Testis (tissue), 3 donors: Measurements from ENCODE around the gene SDK1. TPM values are rescaled to one million over a fixed set of nuclear protein-coding genes. Genes with fewer than 3 reads are reported as not detected.

Experiments
- DNase-seq: peaks from one replicate; pipeline ENCODE4 v3.0.0-alpha.2; 2019
- H3K27ac ChIP-seq, 2 donors: fragments of 200-600 bp; sonication (generic); one replicate each; pipeline ENCODE4 v1.5.1; 2019
- H3K27me3 ChIP-seq: fragments of 200-600 bp; sonication (generic); one replicate; pipeline ENCODE4 v1.5.1; 2019
- H3K36me3 ChIP-seq: fragments of 200-600 bp; sonication (generic); one replicate; pipeline ENCODE4 v1.5.1; 2017; ENCODE audit warnings: low read depth; ENCODE audit errors: missing control alignments
- H3K4me1 ChIP-seq: fragments of 200-600 bp; sonication (generic); one replicate; pipeline ENCODE4 v1.5.1; 2019
- H3K4me3 ChIP-seq, 2 donors: fragments of 200-600 bp; sonication (generic); one replicate each; pipeline ENCODE4 v1.5.1; 2017 to 2019
- H3K9me3 ChIP-seq: fragments of 200-600 bp; sonication (generic); one replicate; pipeline ENCODE4 v1.5.1; 2017
- CTCF ChIP-seq, 3 experiments: fragments of 450-650 bp in 2 of 3; fragments of 200-600 bp in 1 of 3; sonication (generic) in 1 of 3; IDR thresholded peaks; one replicate each; pipeline ENCODE4 v1.5.1; 2016 to 2019; ENCODE audit warnings: antibody characterized with exemption in 3 of 3, mild to moderate bottlenecking in 2 of 3, moderate library complexity in 1 of 3
- POLR2A ChIP-seq: fragments of 450-650 bp; IDR thresholded peaks from one replicate; pipeline ENCODE4 v1.6.1; 2017; ENCODE audit warnings: antibody characterized with exemption, mild to moderate bottlenecking, moderate library complexity
- WGBS, 2 donors: methylation state at CpG; one replicate each; pipeline ENCODE4 v1.1.5; 2018; 5-methylcytosine and 5-hydroxymethylcytosine counted together
- intact Hi-C: fragments of 100-400 bp; cut with DNase I; formaldehyde crosslinking; loops from one replicate; pipeline ENCODE4 v1.15.1; 2023; ENCODE audit warnings: low total_unique reads
- polyA plus RNA-seq: library from polyadenylated mRNA; stranded (reverse); fragments of 350-450 nt; fragmentation: Illumina TruSeq; extraction: RNeasy Lipid Tissue Mini Kit (QIAGEN cat#74804); gene quantifications from one replicate; pipeline ENCODE4 v1.2.3, GENCODE V29; 2014; ENCODE audit warnings: low read depth, low replicate concordance; ENCODE audit not compliant: insufficient read depth
- total RNA-seq, 2 donors: library from RNA; depleted of rRNA; stranded (reverse); fragments of >200 nt; gene quantifications; one replicate each; pipeline ENCODE4 v1.2.3, GENCODE V29; 2016

SDK1 gene
- total and polyA plus RNA-seq, 3 donors from 2014 or later: 20.0 to 36.2 (median 24.9) TPM

- no peaks in the 10 kb centered on the region for H3K4me1 ChIP-seq
- H3K27me3 ChIP-seq: no peaks in the 10 kb centered on the region
- intact Hi-C loops: no loop called here
- H3K9me3 ChIP-seq: no peaks in the 10 kb centered on the region
- H3K36me3 ChIP-seq: no peaks in the 10 kb centered on the region
- 87 to 91% methylated on average over 11 to 13 of the region's 13 CpGs for WGBS, 2 donors
- DNase-seq: no peak
- H3K27ac ChIP-seq: no peak overlapping the region
- no peak overlapping the region for H3K4me3 ChIP-seq
- TF ChIP-seq POLR2A (no peak), CTCF (IDR thresholded peaks at IDR 0.05) (no peak)
These were observed 970.1 kb downstream of the SDK1 start for GRCh38 chr7:4270941-4271715.

GRCh38 chr7:4271716-4272015 lies 970.6 kb downstream of the SDK1 start:
- H3K27ac ChIP-seq: no peak overlapping the region
- no peak for DNase-seq
- intact Hi-C loops: no loop called here
- H3K9me3 ChIP-seq: no peaks in the 10 kb centered on the region
- no peaks in the 10 kb centered on the region for H3K27me3 ChIP-seq
- no peak overlapping the region for H3K4me3 ChIP-seq
- no peaks in the 10 kb centered on the region for H3K36me3 ChIP-seq
- WGBS, 2 donors: 77 to 85% methylated on average over 6 to 10 of the region's 10 CpGs
- no peaks in the 10 kb centered on the region for H3K4me1 ChIP-seq
- TF ChIP-seq CTCF (IDR thresholded peaks at IDR 0.05): no peak
- no peak for TF ChIP-seq POLR2A

- Histone ChIP-seq H3K27me3 (no peaks in the 10 kb centered on the region), H3K36me3 (no peaks in the 10 kb centered on the region), H3K4me1 (no peaks in the 10 kb centered on the region), H3K9me3 (no peaks in the 10 kb centered on the region), H3K27ac (no peak overlapping the region), H3K4me3 (no peak overlapping the region)
- 92 to 95% methylated on average over 15 to 16 of the region's 16 CpGs for WGBS, 2 donors
- TF ChIP-seq CTCF (IDR thresholded peaks at IDR 0.05) (no peak), POLR2A (no peak)
- DNase-seq: no peak
- intact Hi-C loops: no loop called here
These were observed 971.1 kb downstream of the SDK1 start for GRCh38 chr7:4272141-4272540.

GRCh38 chr7:4273566-4274230 lies 972.6 kb downstream of the SDK1 start:
- no peak for DNase-seq
- no peak overlapping the region for H3K4me3 ChIP-seq
- H3K36me3 ChIP-seq: no peaks in the 10 kb centered on the region
- no peaks in the 10 kb centered on the region for H3K4me1 ChIP-seq
- no peaks in the 10 kb centered on the region for H3K9me3 ChIP-seq
- intact Hi-C loops: no loop called here
- 88 to 90% methylated on average over 9 of the region's 9 CpGs for WGBS, 2 donors
- H3K27ac ChIP-seq: no peak overlapping the region
- H3K27me3 ChIP-seq: no peaks in the 10 kb centered on the region
- no peak for TF ChIP-seq CTCF (IDR thresholded peaks at IDR 0.05)
- TF ChIP-seq POLR2A: no peak
